Testis (tissue), 3 donors: ENCODE measurements around the gene ADAM10. TPM values are rescaled to one million over a fixed set of nuclear protein-coding genes. Genes with fewer than 3 reads are reported as not detected.

Experiments
- DNase-seq: peaks from one replicate; pipeline ENCODE4 v3.0.0-alpha.2; 2019
- H3K27ac ChIP-seq, 2 donors: fragments of 200-600 bp; sonication (generic); one replicate each; pipeline ENCODE4 v1.5.1; 2019
- H3K27me3 ChIP-seq: fragments of 200-600 bp; sonication (generic); one replicate; pipeline ENCODE4 v1.5.1; 2019
- H3K36me3 ChIP-seq: fragments of 200-600 bp; sonication (generic); one replicate; pipeline ENCODE4 v1.5.1; 2017; ENCODE audit warnings: low read depth; ENCODE audit errors: missing control alignments
- H3K4me1 ChIP-seq: fragments of 200-600 bp; sonication (generic); one replicate; pipeline ENCODE4 v1.5.1; 2019
- H3K4me3 ChIP-seq, 2 donors: fragments of 200-600 bp; sonication (generic); one replicate each; pipeline ENCODE4 v1.5.1; 2017 to 2019
- H3K9me3 ChIP-seq: fragments of 200-600 bp; sonication (generic); one replicate; pipeline ENCODE4 v1.5.1; 2017
- CTCF ChIP-seq, 3 experiments: fragments of 450-650 bp in 2 of 3; fragments of 200-600 bp in 1 of 3; sonication (generic) in 1 of 3; IDR thresholded peaks; one replicate each; pipeline ENCODE4 v1.5.1; 2016 to 2019; ENCODE audit warnings: antibody characterized with exemption in 3 of 3, mild to moderate bottlenecking in 2 of 3, moderate library complexity in 1 of 3
- POLR2A ChIP-seq: fragments of 450-650 bp; IDR thresholded peaks from one replicate; pipeline ENCODE4 v1.6.1; 2017; ENCODE audit warnings: antibody characterized with exemption, mild to moderate bottlenecking, moderate library complexity
- WGBS, 2 donors: methylation state at CpG; one replicate each; pipeline ENCODE4 v1.1.5; 2018; 5-methylcytosine and 5-hydroxymethylcytosine counted together
- intact Hi-C: fragments of 100-400 bp; cut with DNase I; formaldehyde crosslinking; loops from one replicate; pipeline ENCODE4 v1.15.1; 2023; ENCODE audit warnings: low total_unique reads
- polyA plus RNA-seq: library from polyadenylated mRNA; stranded (reverse); fragments of 350-450 nt; fragmentation: Illumina TruSeq; extraction: RNeasy Lipid Tissue Mini Kit (QIAGEN cat#74804); gene quantifications from one replicate; pipeline ENCODE4 v1.2.3, GENCODE V29; 2014; ENCODE audit warnings: low read depth, low replicate concordance; ENCODE audit not compliant: insufficient read depth
- total RNA-seq, 2 donors: library from RNA; depleted of rRNA; stranded (reverse); fragments of >200 nt; gene quantifications; one replicate each; pipeline ENCODE4 v1.2.3, GENCODE V29; 2016

ADAM10 gene
- total and polyA plus RNA-seq, 3 donors from 2014 or later, result 46.2 to 65.5 (median 58.7) TPM

GRCh38 chr15:58597943-58598828 is 151.3 kb downstream of the ADAM10 start:
- no peaks in the 10 kb centered on the region for H3K36me3 ChIP-seq
- no peak overlapping the region for H3K27ac ChIP-seq
- peaks cover 6% of the 10 kb centered on the region for H3K4me1 ChIP-seq
- DNase-seq, result no peak
- TF ChIP-seq POLR2A (no peak), CTCF (IDR thresholded peaks at IDR 0.05) (no peak)
- no peaks in the 10 kb centered on the region for H3K9me3 ChIP-seq
- H3K4me3 ChIP-seq, result no peak overlapping the region
- 92 to 95% methylated on average over 4 of the region's 4 CpGs for WGBS, 2 donors
- H3K27me3 ChIP-seq, result no peaks in the 10 kb centered on the region
- intact Hi-C loops, result no loop called here

- WGBS, 2 donors, result 63 to 74% methylated on average over 3 of the region's 3 CpGs
- TF ChIP-seq POLR2A (no peak), CTCF (IDR thresholded peaks at IDR 0.05) (no peak)
- H3K4me1 ChIP-seq, result peaks cover 6% of the 10 kb centered on the region
- H3K9me3 ChIP-seq, result no peaks in the 10 kb centered on the region
- H3K27me3 ChIP-seq, result no peaks in the 10 kb centered on the region
- H3K4me3 ChIP-seq, result no peak overlapping the region
- H3K27ac ChIP-seq, result no peak overlapping the region
- intact Hi-C loops, result no loop called here
- H3K36me3 ChIP-seq, result no peaks in the 10 kb centered on the region
- DNase-seq, result no peak
These were observed 153.8 kb downstream of the ADAM10 start for GRCh38 chr15:58595516-58596263.

- DNase-seq, result no peak
- Histone ChIP-seq H3K27ac (no peak overlapping the region), H3K4me3 (no peak overlapping the region), H3K27me3 (no peaks in the 10 kb centered on the region), H3K36me3 (no peaks in the 10 kb centered on the region), H3K4me1 (peaks cover 6% of the 10 kb centered on the region), H3K9me3 (no peaks in the 10 kb centered on the region)
- intact Hi-C loops, result no loop called here
- 68 to 79% methylated on average over 1 of the region's 1 CpG for WGBS, 2 donors
- no peak for TF ChIP-seq CTCF (IDR thresholded peaks at IDR 0.05)
- no peak for TF ChIP-seq POLR2A
These were observed 154.6 kb downstream of the ADAM10 start for GRCh38 chr15:58594898-58595297.

GRCh38 chr15:58593870-58594269 is 155.6 kb downstream of the ADAM10 start:
- TF ChIP-seq POLR2A (no peak), CTCF (IDR thresholded peaks at IDR 0.05) (no peak)
- no peak for DNase-seq
- 73 to 87% methylated on average over 1 of the region's 1 CpG for WGBS, 2 donors

More at GRCh38 chr15:58593870-58594269, 155.6 kb downstream of the ADAM10 start:
- intact Hi-C loops, result no loop called here
- H3K4me3 ChIP-seq, result no peak overlapping the region
- no peak overlapping the region for H3K27ac ChIP-seq
- H3K9me3 ChIP-seq, result no peaks in the 10 kb centered on the region
- H3K36me3 ChIP-seq, result no peaks in the 10 kb centered on the region
- H3K27me3 ChIP-seq, result no peaks in the 10 kb centered on the region
- peaks cover 6% of the 10 kb centered on the region for H3K4me1 ChIP-seq
